Stimulated activated CD8-positive, alpha-beta memory T cell treated with anti-CD3 and anti-CD28 coated beads, Interleukin-15, amount 100 ng/mL, for 1 hour (primary cell): Measurements from ENCODE around the gene DCTN3.

Experiments
- DNase-seq: peaks from one replicate; pipeline ENCODE4 v3.0.0-alpha.2; 2020; ENCODE audit warnings: low read depth

DCTN3 gene

DNA sequence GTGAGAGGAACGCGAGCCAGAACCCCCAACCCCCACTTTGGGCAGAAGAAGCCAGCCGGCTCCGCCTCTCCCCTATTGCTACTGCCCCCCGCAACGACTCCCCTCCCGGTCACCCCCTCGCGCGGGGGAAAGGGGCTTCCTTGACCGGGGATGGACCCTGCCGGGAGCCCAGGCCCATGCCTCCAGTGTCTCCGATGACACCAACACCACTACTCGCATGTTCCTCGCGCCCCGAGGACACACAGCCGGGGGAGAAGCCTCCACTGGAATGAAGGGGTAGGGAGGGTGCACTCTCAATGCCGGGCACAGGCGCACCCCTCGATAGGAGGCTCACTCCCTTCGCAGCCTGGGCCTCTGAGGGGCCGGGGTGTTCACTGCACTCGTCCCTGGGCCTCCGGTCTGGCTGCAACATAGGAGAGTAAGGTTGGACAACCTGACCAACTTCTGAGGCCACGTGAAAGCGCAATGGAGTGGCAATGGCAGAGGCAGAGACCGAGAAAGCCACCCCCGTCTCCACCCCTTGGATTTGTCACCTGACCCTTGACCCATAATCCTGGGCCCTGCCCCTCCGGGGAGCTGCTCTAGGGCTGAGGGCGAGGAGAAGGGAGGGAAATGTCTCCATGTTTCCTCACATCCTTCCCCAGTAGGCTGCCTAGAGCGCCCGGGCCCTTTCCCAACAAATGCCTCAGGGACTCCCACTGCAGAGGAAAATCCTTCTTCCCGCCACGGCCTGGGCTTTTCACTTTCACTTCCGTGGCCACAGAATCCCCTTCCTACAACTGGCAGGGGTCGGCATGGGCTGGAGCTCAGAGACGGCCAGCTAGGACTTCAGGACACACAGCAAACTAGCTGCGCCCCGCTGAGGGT, 29.7 kb downstream of the DCTN3 start:
- no peak for DNase-seq

GRCh38 chr9:34589636-34590380, 30.5 kb downstream of the DCTN3 start, which contains the start of gene CNTFR:
TSS of gene CNTFR (minus strand) at chr9:34589724. CDS start at chr9:34568981, 20,743 bp downstream.
- DNase-seq, result no peak

DNA sequence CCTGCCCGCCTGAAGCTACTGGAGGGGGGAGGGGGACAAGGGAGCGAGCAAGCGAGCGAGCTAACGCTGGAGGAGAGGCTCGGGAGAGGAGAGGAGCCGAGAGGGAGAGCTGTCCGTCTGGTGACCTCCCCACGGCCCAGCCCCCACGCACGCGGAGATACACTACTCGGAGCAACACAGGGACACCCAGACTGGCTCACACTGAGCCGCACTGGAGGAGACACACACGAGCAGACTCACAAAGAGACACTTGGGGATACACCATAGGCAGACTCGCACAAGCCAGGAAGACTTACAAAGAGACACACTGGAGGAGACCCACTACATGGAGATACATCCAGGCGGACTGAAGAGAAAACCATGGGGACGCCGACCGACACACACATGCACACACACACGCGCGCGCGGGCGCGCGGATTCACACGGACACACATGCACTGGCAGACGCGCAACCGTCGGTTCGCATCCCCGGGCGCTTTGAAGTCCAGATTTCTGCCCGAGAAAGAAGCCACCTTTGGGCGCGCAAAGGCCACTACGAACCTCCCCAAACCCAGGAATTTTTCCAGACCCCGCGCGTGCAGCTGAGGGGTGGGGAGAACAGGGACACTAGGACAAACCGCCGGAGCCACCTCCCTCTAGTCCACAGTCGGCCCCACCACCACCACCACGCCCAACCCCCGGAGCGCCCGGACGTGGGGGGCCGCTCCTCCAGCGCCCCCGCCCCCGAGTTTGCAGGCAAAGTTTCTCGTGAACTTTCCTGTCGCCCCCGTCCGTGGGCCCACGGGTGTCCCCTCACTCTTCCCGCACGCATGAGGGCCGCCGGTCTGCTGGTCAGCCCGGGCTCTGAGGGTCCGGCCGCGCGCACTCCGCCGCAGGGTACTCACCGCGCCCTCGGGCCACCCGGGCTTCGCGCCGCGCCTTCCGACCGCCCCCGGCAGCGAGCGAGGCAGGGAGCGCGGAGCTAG, 31.3 kb downstream of the DCTN3 start:
- DNase-seq, result no peak

DNA sequence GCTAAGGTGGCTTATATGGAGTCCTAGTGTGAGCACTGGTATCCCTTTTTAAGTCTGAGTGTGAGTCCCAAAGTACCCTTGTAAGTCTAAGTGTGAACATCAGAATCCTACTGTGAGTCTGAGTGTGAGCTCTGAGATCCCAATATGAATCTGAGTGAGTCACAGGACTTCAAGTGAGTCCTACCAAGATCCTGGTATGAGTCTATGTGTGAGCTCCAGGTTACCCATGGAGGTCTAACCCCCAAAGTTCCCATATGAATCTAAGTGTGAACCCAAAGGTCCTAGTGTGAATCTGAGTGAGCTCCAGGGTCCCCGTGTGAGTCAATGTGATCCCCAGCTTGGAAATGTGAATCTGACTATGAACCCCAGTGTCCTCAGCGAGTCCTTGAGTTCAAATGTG, 33.0 kb downstream of the DCTN3 start:
- no peak for DNase-seq

GRCh38 chr9:34585946-34586669, 34.2 kb downstream of the DCTN3 start:
- no peak for DNase-seq

DNA sequence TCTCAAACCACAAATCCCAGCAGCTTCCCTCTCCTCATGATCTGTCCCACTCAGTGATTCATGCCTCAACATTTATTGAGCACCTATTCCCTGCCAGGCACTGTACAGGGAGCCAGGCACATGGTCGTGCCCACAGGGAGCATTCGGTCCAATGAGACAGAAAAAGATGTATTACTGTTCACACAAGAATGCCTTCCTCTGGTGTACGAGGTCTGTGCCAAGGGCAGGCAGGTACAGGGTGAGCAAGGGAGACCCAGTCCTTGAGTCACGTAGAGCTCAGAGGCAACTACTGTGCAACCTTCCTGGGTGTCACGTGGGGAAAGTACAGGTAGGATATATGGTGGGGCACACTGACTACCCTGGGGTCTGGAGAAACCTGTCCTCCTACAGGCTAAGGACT, 35.3 kb downstream of the DCTN3 start:
- DNase-seq, result no peak

DNA sequence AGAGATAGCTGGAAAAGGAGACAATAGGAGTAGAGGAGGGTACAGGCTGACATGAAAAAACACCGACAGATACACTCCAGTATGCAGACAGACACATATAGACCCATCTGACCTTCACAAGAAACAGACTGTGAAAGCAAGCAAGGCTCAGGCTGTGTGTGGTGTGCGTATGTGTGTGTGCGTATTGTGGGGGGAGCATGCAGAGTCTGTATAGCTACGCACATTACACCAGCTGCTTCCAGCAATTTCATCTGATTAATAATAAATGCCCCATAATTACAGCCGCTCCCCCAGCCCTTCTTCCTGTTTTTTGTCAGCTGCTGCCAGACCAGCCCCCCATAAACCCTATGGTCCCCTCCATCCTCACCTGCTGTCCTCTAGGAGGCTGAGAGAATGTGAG, 37.5 kb downstream of the DCTN3 start:
- no peak for DNase-seq

GRCh38 chr9:34581318-34581717, 39.0 kb downstream of the DCTN3 start:
- DNase-seq, result no peak

DNA sequence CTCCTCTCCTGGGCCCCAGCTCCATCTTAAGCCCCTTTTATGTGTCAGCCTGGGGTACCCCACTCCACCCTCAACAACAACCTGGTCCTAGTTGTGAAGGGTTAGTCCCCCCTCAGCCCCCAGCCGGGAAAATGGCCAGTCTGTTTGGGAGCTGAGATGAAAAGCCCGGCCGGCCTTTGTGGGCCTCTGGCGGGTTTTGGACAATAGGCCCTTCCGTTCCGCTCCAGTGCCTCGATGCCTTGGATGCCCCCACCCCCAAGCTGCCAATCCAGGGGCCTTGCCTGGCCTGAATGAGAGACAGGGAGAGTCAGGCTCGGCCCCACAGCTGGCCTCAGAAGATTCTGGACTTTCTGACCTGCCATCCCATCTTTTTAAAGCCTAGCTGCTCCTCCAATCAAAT, 39.9 kb downstream of the DCTN3 start:
- no peak for DNase-seq

DNA sequence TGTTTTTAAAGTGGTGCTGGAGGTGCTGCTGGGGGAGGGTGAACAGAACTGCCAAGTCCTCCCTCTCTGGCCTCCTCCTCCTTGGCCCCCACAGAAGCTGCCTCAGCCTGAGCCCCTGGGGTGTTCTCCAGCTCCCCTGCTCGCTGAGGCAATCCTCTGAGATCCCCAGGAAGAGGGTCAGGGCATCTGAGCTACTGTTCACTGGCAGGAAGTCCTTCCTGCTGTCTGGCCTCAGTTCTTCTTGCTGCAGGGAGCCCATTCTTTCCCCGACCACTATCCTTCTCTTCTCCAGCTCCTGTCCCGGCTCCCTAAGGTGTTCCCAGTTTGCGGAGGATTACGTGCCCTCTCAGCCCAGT, 40.5 kb downstream of the DCTN3 start:
- no peak for DNase-seq

- no peak for DNase-seq
Observed at GRCh38 chr9:34579104-34579807, 41.0 kb downstream of the DCTN3 start.

GRCh38 chr9:34578241-34579103, 41.8 kb downstream of the DCTN3 start:
- no peak for DNase-seq

DNA sequence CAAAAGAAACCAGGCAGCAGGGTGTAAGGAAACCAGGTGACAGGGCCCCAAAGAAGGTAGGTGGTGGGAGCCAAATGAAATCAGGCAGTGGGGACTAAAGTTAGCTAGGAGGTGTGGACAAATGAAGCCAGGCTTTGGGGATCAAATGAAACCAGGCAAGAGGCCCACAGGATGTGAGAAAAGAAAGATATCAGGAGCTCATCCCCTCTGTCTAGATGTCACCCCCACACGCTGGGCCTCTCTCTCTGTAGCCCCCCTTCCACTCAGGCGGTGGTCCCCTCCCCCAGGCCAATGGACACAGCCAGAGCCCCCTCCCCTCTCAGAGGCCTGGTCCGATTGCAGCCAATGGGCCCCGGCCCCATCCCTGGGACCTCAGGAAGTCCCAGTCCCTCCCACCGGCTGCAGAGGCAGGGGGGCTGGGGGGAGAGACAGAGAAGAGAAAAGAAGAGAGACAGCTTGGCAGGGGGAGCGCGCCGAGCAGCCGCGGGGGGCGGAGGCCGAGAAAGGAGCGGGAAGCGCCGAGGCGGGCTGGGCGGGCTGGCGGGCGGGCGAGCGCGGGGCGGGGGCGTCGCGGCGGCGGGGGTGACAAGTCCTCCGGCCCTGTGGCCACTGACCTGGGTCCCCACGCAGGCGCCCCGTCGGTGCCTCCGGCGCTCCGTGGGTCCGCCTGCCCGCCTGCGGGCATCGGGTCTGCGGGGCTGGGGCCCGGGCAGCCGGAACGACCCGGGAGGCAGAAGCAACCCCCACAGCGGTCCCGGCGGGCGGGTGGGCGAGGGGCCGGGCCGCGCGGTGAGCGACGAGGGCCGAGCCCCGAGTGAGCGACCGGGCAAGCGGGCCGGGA, 42.7 kb downstream of the DCTN3 start:
- no peak for DNase-seq

DNA sequence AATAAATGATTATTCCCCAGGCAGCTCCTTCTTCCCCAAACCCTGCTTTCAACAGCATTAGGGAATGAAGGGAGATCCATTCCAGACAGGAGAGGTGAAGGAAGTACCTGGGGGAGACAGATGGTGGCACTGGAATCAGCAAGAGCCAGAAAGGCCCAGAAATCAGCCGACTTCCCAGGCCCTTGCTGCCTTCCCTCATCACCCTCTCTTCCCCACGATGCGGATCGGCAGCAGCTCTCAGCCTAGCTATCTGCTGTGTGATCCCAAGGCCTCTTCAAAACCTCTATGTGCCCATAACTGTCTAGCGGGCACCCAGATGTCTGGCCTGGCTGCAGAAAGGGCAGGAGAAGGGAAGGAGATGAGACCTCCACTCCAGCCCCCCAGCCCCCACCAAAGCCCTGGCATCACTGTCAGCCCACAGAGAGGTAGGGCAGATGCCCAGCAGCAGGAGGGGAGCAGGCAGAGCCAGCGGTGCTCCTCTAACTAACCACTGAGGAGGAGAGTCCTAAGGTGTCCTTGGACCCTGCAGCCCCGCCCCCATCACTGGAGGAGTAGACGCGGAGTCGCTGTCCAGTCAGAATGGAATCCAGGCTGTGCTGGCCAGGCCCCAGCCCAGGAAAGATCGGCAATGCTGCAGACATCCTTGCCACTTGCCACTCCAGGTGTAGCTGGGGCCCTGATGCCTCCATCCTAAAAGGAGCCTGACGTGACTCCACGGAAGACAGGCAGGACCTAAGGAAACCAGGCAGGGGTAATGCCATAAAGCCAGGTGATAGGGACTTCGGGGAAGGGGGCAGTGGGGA, 43.5 kb downstream of the DCTN3 start:
- no peak for DNase-seq

- DNase-seq, result no peak
Observed at GRCh38 chr9:34575862-34576596, 44.3 kb downstream of the DCTN3 start.

DNA sequence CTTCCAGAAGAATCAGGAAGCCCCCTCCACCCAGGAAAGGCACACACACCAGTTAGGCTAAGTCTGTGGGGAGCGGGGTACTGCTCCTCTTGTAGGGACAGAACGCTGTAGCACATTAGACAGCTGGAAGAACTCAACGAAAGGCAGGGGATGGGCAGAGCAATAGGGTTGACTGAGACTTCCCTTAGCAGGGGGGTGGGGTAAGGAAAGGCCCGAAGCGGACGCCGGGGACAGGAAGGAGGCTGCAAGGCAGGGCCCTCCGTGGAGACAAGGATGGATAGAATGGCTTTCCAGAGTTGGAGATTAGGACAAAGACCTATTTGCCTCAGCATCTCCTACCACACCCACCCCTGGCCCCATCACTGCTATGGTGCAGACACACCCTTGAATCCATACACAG, 45.1 kb downstream of the DCTN3 start:
- no peak for DNase-seq

DNA sequence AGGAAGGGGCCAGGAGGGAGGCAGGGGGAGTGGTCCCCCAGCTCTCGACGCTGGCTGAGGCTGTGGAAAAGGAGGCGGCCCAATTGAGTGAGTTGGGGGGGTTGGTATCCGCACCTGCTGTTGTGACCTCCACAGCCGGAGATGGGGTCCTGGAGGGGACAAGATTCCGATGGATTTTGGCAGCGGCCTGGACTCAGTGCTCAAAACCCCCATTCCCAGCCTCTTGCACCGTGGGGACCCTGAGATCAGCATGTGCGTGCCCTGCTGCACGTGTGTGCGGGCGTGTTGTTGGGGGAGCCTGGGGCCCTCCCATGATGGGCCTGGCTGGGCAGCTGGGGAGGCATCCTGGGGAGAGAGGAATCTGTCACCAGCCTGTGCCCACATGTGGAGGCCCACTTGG, 45.7 kb downstream of the DCTN3 start:
- DNase-seq, result no peak
